Stimulated activated CD4-positive, alpha-beta T cell treated with anti-CD3 and anti-CD28 coated beads, Interleukin-4, amount 100 ng/mL, for 48 hours (primary cell): Measurements from ENCODE around the gene NUP214.
A peak's percentile ranks its signal among the peaks of the same experiment; 100 is the strongest.
"Not testable (repeated sequence)": the region's sequence is repeated elsewhere in the genome, so short reads cannot be mapped to it uniquely, and the experiment has no call there.

Experiments used
- DNase-seq, 2 donors: peaks; one replicate each; pipeline ENCODE4 v3.0.0-alpha.2; 2020; ENCODE audit warnings: low read depth in 2 of 2

The NUP214 gene

GRCh38 chr9:131160416-131161112, 35.2 kb downstream of the NUP214 start:
- DNase-seq, result no peak

DNA sequence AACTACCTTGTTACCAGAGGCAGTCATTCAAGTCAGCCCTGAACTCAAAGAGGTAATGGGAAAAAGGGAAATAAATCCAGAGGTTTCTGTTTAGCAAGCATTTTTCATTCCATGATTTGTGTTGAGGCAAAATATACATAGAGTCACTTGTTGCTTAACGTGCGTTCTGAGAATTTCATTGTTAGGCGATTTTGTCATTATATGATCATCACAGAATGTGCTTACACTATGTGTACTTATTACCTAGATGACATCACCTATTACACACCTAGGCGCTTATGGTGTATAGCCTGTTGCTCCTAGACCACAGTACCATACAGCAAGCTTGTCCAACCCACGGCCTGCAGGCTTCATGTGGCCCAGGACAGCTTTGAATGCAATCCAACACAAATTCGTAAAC, 36.2 kb downstream of the NUP214 start:
- DNase-seq, result no peak

DNA sequence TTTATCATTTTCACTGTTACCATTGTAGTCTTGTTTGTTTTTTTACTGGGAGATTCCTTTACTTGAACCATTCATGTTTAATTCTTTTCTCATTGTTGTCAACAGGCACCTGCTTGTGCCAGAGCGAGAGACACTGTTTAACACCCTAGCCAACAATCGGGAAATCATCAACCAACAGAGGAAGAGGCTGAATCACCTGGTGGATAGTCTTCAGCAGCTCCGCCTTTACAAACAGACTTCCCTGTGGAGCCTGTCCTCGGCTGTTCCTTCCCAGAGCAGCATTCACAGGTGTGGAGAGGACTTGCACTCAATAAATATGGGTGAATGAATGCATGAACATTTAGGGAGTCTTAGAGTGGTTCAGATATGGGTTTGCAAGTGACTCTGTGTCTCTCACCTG, 37.5 kb downstream of the NUP214 start:
- DNase-seq, result no peak

DNA sequence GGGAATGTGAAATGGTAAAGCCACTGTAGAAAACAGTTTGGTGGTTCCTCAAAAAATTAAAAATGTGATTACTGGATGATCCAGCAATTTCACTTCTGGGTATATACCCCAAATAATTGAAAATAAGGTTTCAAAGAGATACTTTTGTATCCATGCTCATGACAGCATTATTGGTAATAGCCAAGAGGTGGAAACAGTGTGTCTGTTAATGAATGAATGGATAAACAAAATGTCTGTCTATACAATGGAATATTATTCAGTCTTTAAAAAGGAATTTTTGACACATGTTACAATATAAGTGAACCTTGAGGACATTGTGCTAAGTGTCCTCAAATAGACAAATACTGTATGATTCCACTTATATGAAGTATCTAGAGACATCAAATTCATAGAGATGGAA, 40.1 kb downstream of the NUP214 start:
- no peak for DNase-seq

GRCh38 chr9:131167146-131167692, 41.8 kb downstream of the NUP214 start:
- DNase-seq, result no peak

GRCh38 chr9:131167936-131168335, 42.5 kb downstream of the NUP214 start:
- no peak for DNase-seq

- no peak for DNase-seq
These were observed 44.3 kb downstream of the NUP214 start for GRCh38 chr9:131169563-131170240.

DNA sequence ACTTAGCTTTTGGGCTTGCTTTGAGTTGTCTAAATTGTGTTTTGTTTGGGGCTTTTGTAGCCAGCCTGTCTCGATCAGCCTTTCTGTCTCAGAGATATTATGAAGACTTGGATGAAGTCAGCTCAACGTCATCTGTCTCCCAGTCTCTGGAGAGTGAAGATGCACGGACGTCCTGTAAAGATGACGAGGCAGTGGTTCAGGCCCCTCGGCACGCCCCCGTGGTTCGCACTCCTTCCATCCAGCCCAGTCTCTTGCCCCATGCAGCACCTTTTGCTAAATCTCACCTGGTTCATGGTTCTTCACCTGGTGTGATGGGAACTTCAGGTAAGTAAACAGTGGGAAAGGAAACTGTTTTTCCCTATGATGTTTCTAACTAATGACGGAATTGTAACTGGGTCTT, 48.6 kb downstream of the NUP214 start:
- DNase-seq, result no peak

- no peak for DNase-seq
These were observed 49.4 kb downstream of the NUP214 start for GRCh38 chr9:131174681-131175239.

GRCh38 chr9:131177898-131178297, 52.5 kb downstream of the NUP214 start:
- DNase-seq, result no peak

- DNase-seq, result peak; percentile 53 to 62
These were observed 53.0 kb downstream of the NUP214 start for GRCh38 chr9:131178382-131178781.

- no peak for DNase-seq
These were observed 53.5 kb downstream of the NUP214 start for GRCh38 chr9:131178926-131179325.

DNA sequence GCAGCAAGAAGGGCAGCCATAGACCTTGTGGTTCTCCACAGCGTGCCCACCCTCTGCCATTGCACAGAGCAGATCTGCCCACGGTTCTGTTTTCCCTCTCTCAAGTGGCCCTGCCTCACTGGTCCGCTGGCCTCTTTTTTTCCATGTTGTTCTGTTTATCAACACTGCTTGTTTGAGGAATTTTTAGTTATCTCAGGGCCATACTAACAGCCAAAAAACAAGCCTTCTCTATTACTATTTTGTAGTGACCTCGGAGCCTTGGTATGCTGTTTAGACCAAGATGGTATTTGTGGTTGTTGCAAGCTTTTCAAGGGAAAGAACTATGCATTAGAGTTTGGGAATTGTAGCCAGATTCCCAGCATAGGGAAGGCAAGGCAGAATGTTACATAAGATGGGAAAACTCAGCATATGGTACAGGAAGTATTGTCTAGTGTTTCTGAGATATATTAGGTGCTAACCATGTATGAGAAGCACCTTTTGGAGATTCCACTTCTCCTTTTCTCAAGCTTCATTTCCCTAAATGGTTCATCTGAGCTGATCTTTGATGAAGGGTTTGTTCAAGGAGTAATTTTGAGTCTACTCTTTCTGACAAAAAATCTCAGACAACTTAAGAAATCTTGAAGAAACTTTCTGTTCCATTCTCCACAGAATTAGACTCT, 54.3 kb downstream of the NUP214 start:
- DNase-seq, result no peak

- no peak for DNase-seq
These were observed 55.1 kb downstream of the NUP214 start for GRCh38 chr9:131180454-131180853.

GRCh38 chr9:131181091-131181681, 55.8 kb downstream of the NUP214 start:
- DNase-seq, result no peak

DNA sequence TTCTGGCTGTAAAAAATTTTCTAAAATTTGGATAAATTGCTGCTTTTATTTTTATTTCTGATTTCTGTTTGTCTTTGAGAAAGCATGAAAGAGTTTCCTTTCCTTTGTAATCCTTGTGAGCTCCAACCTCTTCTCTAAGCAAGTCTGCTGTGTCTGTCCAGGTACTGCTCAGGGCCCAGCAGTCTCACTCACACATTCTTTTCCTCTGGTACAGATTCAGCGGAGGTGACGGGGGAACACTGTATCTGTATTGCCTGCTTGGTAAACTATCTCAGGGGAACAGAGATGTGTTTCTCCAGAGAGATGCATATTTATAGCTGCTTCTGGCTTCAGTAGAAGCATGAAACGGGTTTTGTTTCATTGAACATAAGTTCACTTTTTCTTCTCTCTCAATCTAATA, 60.5 kb downstream of the NUP214 start:
- no peak for DNase-seq

GRCh38 chr9:131186622-131187021, 61.2 kb downstream of the NUP214 start:
- DNase-seq, result no peak

DNA sequence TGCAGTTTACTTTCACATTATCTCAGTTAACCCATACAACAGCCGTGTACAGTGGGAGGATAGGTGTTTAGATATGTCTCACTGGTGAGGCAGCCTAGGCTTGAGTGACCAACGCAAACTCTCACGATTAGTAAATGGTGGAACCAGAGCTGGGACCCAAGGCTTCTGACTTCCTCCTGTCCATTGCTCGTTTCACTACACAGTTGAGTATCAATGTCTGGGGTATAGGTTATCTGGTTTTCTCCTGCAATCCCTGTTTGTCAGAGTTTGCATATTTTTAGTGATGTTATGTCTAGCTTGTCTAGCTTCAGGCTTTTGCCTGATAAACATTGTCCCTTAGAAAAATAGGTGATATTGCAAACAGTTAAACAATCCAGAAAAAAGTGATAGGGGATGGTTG, 62.6 kb downstream of the NUP214 start:
- no peak for DNase-seq

DNA sequence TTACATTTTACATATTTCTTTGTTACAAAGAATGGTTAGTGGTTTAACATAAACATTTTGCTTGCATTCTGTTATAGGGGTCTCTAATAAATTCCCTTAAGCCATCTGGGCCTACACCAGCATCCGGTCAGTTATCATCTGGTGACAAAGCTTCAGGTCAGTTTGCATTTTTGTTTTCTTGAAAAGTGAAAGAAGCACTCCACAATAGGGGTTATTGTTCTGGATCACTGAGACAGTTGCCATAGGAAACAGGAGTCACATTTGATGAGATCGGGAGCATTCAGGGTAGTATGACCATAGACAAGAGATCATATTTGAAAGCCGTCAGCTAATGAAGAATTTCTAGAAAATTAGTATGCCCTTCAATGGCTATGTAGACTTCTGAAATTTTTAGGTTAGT, 63.6 kb downstream of the NUP214 start:
- no peak for DNase-seq

DNA sequence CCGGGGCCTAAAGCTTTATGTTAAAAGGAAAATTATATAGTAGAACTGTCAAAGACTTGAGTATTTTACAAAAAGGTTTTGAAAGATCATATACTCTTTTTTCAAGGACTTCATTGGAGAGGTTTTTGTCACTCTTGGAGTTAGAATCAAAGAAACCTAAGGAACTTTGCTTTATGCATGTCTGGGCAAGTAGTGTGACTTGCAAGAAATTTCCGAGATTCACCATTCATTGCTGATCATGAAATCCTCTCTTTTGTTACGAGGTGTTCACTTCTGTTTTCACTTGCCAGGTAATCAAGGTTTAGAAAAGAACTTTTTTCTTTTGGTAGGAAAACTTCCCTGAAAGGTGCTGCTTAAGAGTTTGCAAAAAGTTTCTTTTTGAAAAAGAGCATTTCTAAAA, 64.8 kb downstream of the NUP214 start:
- DNase-seq, result no peak

DNA sequence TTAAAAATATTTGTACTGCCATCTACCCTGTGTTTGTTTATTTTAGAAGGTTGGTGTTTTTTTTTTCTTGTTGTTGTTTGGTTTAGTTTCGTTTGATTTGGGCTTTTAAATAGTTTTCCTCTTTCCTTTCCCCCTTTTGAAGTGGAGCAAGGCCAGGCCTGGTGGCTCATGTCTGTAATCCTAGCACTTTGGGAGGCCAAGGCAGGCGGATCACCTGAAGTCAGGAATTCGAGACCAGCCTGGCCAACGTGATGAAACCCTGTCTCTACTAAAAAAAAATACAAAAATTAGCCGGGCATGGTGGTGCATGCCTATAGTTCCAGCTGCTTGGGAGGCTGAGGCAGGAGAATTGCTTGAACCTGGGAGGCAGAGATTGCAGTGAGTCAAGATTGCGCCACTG, 65.6 kb downstream of the NUP214 start:
- DNase-seq, result not testable (repeated sequence)

- no peak for DNase-seq
These were observed 66.5 kb downstream of the NUP214 start for GRCh38 chr9:131191857-131192256.
